AG09309 (cell line): ENCODE results near the gene HSPA12A.

Source experiments
- DNase-seq: peaks from one replicate; pipeline ENCODE4 v3.0.0-alpha.2; 2010; ENCODE audit warnings: low read depth
- H3K4me3 ChIP-seq: 2 replicates; pipeline ENCODE4 v1.5.1; 2011; ENCODE audit warnings: mild to moderate bottlenecking, low read depth, low read length, moderate library complexity; ENCODE audit not compliant: control insufficient read depth
- TF ChIP-seq, protein P1 (sequence below): IDR thresholded peaks from 2 replicates; pipeline ENCODE4 v1.5.1; 2011; ENCODE audit warnings: mild to moderate bottlenecking, low read depth, low read length, inconsistent platforms; ENCODE audit not compliant: insufficient read depth, control insufficient read depth; ENCODE audit errors: missing control alignments

Gene HSPA12A

DNA sequence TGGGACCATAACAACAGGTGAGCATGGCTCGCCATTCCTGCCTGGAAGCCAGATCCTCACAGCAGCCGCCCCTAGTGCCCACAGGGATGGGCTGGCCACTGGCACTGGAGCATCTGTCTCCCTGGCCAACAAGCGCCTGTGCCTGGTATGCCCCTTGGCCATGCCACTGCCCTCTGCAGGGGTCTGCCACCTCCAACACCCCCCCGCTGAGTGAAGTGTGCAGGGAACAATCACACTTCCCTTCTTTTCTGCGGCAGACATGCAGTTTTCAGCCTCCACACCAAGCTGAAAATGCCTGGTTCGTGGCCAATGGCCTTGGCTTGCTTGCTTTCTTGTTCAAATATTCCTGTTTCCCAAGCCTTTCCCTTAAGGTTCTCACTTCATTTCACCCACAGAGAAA is 50.7 kb downstream of the HSPA12A start:
- no peak overlapping the region for H3K4me3 ChIP-seq
- TF ChIP-seq, protein P1, sequence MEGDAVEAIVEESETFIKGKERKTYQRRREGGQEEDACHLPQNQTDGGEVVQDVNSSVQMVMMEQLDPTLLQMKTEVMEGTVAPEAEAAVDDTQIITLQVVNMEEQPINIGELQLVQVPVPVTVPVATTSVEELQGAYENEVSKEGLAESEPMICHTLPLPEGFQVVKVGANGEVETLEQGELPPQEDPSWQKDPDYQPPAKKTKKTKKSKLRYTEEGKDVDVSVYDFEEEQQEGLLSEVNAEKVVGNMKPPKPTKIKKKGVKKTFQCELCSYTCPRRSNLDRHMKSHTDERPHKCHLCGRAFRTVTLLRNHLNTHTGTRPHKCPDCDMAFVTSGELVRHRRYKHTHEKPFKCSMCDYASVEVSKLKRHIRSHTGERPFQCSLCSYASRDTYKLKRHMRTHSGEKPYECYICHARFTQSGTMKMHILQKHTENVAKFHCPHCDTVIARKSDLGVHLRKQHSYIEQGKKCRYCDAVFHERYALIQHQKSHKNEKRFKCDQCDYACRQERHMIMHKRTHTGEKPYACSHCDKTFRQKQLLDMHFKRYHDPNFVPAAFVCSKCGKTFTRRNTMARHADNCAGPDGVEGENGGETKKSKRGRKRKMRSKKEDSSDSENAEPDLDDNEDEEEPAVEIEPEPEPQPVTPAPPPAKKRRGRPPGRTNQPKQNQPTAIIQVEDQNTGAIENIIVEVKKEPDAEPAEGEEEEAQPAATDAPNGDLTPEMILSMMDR: no peak
- DNase-seq: no peak

DNA sequence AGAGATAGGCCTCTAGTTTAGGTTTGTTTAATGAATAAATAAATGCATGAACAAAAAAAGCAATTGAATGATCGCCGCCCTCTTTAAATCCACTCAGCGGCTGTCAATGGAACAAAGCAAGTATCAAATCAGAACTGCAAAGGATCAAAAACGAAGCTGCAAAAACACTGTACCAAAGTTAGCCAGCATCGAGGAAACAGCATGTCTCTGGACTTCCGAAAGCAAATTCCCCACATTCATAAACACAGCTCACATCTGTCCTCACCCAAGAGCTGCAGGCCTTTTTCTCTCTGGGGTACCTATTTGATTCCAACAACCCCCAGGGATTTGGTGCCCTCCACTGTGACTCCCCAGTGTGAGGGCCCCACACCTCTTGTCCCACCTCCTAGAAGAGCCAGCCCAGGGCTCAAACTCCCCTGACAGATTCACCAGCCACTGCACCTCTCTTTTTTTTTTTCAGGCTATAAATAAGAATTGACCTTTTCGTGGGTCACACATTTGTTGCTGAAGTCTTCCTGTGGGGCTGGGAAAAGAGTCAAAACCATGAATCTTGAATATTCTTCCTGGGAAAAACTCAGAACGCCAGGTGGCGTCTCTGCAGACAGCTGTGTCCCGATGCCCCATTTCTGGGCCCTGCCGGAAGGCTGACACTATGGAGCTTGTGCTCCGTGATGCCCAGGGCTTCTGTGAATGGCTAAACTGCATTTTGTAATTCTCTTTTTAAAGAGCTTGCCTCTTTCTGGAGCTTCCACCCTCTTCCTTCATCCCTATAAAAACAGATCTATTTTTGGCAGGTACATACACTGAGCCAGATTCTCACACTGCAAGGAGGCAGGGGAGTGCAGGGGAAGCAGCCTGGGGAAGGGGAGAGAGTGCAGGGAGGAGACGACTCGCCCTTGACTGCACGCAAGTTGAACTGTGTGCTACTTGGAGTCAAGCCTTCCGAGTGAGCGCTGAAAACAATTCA is 51.7 kb downstream of the HSPA12A start:
- no peak for DNase-seq
- TF ChIP-seq, protein P1: no peak
- no peak overlapping the region for H3K4me3 ChIP-seq

DNA sequence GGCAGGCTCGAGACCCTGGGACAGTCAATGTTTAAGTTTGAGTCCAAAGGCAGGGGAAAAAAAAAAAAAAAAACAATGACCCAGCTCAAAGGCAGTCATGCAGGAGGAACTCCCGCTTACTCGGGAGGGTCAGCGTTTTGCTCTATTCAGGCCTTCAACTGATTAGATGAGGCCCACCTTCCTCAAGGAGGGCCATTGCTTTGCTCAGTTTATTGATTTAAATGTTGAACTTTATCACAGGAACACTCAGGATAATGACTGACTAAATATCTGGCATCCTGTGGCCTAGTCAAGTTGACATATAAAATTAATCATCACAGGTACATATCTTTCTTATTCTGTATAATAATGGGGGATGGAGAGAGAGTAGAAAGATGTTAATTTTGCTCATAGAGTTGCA is 52.6 kb downstream of the HSPA12A start:
- no peak overlapping the region for H3K4me3 ChIP-seq
- TF ChIP-seq, protein P1: no peak
- no peak for DNase-seq

DNA sequence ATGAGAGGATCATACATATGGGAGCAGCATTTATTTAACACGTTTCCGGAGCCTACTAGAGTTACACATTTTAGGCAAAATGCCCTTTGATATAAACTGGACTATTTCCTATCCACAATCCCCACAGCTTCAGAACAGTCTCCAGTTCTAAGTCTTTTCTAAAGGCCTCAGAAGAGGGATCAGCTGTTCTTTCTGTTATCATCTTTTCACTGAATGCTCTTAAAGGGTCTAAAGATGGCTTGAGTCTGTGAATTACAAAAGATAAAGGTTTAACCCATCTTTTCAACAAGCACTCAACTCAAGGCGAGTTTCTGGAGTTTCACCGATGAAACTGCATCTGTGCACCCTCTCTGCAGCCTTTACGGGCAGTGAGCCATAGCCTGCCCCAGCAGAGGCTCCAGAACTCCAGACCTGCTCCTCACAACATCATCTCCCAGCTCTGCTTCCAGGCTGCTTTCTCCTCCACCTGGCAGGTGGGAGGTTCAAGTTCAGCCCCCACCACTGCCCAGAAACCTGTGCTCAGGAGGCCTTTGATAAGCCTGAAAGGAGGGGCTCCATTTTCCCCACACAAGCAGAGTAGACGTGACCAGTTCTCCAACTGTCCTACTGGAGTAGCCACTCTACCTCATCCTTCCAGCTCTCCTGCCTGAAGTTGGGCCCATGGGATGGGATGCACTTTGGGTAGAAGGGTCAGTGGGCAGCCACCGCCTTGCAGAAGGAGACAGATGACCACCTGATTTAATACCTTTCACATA is 53.4 kb downstream of the HSPA12A start:
- H3K4me3 ChIP-seq: no peak overlapping the region
- TF ChIP-seq, protein P1: no peak
- DNase-seq: no peak

DNA sequence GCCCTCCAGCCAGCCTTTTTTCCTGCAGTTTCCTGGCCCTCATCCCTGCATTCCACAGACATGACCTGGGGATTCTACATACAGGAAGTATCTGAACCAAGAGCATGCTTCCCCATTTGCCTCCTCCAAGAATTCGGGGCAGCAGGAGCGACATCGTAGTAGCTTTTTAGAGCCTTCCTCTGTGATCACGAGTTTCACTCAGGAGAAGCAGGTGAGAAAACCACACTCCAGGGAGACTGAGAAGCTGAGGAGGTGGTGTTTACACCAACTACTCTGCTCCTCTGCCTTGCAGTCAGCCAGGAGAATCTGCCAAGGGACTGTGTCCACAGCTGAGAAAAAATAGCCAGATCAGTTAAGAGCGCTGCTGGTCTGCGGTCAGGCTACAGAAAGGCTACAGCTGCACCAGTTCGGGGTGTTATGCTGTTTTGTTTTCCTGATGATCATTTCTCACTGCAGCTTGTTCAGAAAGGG is 54.1 kb downstream of the HSPA12A start:
- H3K4me3 ChIP-seq: no peak overlapping the region
- TF ChIP-seq, protein P1: no peak
- DNase-seq: no peak

DNA sequence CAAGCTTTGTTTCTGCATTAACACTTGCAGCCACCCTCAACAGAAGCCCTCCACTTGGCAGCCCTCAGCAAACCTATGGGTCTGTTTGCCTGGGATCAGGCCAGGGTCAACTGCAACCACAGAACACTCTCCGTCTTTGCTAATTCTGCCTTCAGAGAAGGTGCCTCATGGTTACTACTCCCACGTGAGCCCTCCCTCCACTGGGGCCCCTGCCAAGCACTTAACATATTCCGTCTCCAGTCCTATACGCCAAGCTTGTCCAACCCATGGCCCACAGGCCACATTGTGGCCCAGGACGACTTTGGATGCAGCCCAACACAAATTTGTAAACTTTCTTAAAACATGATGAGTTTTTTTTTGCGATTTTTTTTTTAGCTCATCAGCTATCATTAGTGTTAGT is 54.7 kb downstream of the HSPA12A start:
- TF ChIP-seq, protein P1: no peak
- DNase-seq: no peak
- H3K4me3 ChIP-seq: no peak overlapping the region
